HepG2 (cell line): Measurements from ENCODE around the gene ELL. TPM values are rescaled to one million over a fixed set of nuclear protein-coding genes. Genes with fewer than 3 reads are reported as not detected.

Source experiments
- CSRNP1 ChIP-seq: sonication (generic); formaldehyde crosslinking; IDR thresholded peaks from 2 replicates; pipeline ENCODE4 v1.8.1; 2023; ENCODE audit warnings: mild to moderate bottlenecking, missing genetic modification reagents
- DZIP1 ChIP-seq: sonication (generic); formaldehyde crosslinking; IDR thresholded peaks from 2 replicates; pipeline ENCODE4 v1.5.0; 2020; ENCODE audit warnings: mild to moderate bottlenecking, missing genetic modification reagents
- ERF ChIP-seq: IDR thresholded peaks from 2 replicates; pipeline ENCODE4 v1.6.1; 2018; ENCODE audit warnings: missing biosample characterization, missing genetic modification reagents
- HOXA3 ChIP-seq: sonication (generic); formaldehyde crosslinking; IDR thresholded peaks from 2 replicates; pipeline ENCODE4 v1.5.0; 2020; ENCODE audit warnings: missing genetic modification reagents
- JUN ChIP-seq: sonication (generic); formaldehyde crosslinking; IDR thresholded peaks from 2 replicates; pipeline ENCODE4 v1.4.0; 2020; ENCODE audit warnings: mild to moderate bottlenecking, missing genetic modification reagents
- NFE2L1 ChIP-seq: sonication (generic); formaldehyde crosslinking; IDR thresholded peaks from 2 replicates; pipeline ENCODE4 v1.4.0; 2020; ENCODE audit warnings: missing genetic modification reagents, mild to moderate bottlenecking, borderline replicate concordance
- NONO ChIP-seq, 2 experiments: fragments of 450-650 bp in 1 of 2; sonication (generic) in 1 of 2; formaldehyde crosslinking in 1 of 2; IDR thresholded peaks in 1 of 2; conservative IDR thresholded peaks in 1 of 2; 2 replicates each; pipeline versions ENCODE4 v1.6.1 to v1.8.0; 2017 to 2022; ENCODE audit warnings: mild to moderate bottlenecking in 1 of 2, missing genetic modification reagents in 1 of 2, moderate library complexity in 1 of 2
- PHF21A ChIP-seq: sonication (generic); formaldehyde crosslinking; IDR thresholded peaks from 2 replicates; pipeline ENCODE4 v1.5.0; 2020; ENCODE audit warnings: mild to moderate bottlenecking, missing genetic modification reagents
- RXRB ChIP-seq: IDR thresholded peaks from 2 replicates; pipeline ENCODE4 v1.6.1; 2016; ENCODE audit warnings: borderline replicate concordance, missing genetic modification reagents, missing compliant biosample characterization
- SALL1 ChIP-seq: sonication (generic); formaldehyde crosslinking; IDR thresholded peaks from 2 replicates; pipeline ENCODE4 v1.8.0; 2022; ENCODE audit warnings: mild to moderate bottlenecking, missing genetic modification reagents
- SMAD9 ChIP-seq: sonication (generic); formaldehyde crosslinking; IDR thresholded peaks from 2 replicates; pipeline ENCODE4 v1.5.1; 2020; ENCODE audit warnings: mild to moderate bottlenecking, missing genetic modification reagents
- ZFP91 ChIP-seq: sonication (generic); formaldehyde crosslinking; IDR thresholded peaks from 2 replicates; pipeline ENCODE4 v1.9.0; 2022; ENCODE audit warnings: missing genetic modification reagents, mild to moderate bottlenecking, borderline replicate concordance
- ZNF263 ChIP-seq: sonication (generic); formaldehyde crosslinking; IDR thresholded peaks from 2 replicates; pipeline ENCODE4 v1.4.0; 2020; ENCODE audit warnings: missing genetic modification reagents
- ZNF609 ChIP-seq: sonication (generic); formaldehyde crosslinking; IDR thresholded peaks from 2 replicates; pipeline ENCODE4 v1.4.0; 2020; ENCODE audit warnings: mild to moderate bottlenecking, missing genetic modification reagents, borderline replicate concordance
- ZNF879 ChIP-seq: sonication (generic); formaldehyde crosslinking; IDR thresholded peaks from 2 replicates; pipeline ENCODE4 v1.8.1; 2023; ENCODE audit warnings: missing genetic modification reagents
- polyA plus RNA-seq, 8 experiments: library from polyadenylated mRNA; depleted of rRNA in 3 of 8; stranded (reverse) in 7 of 8; unstranded in 1 of 8; fragments of >200 nt; fragmentation: Illumina TruSeq in 4 of 8; extraction: Trizol in 4 of 8; gene quantifications; 2 replicates each; pipeline versions ENCODE4 v1.2.1 to v1.2.3, GENCODE V29; 2011 to 2016; ENCODE audit warnings: low read depth in 4 of 8, missing spikeins in 1 of 8, mixed read lengths in 1 of 8; ENCODE audit not compliant: insufficient read depth in 1 of 8
- total RNA-seq, 5 experiments: library from RNA; depleted of rRNA; stranded (reverse); fragments of >200 nt; fragmentation: Illumina TruSeq; extraction: Trizol; gene quantifications; 2 replicates each; pipeline ENCODE4 v1.2.3, GENCODE V29; 2016; ENCODE audit warnings: low read depth in 1 of 5
- TF ChIP-seq, protein P1 (sequence below): IDR thresholded peaks from 2 replicates; pipeline ENCODE4 v1.6.1; 2016

ELL gene
- total and polyA plus RNA-seq, 2 of the 13 experiments (the other 11 are each of a cell fraction or from before 2014, with no cell fraction given) = 3.7 to 5.4 TPM

DNA sequence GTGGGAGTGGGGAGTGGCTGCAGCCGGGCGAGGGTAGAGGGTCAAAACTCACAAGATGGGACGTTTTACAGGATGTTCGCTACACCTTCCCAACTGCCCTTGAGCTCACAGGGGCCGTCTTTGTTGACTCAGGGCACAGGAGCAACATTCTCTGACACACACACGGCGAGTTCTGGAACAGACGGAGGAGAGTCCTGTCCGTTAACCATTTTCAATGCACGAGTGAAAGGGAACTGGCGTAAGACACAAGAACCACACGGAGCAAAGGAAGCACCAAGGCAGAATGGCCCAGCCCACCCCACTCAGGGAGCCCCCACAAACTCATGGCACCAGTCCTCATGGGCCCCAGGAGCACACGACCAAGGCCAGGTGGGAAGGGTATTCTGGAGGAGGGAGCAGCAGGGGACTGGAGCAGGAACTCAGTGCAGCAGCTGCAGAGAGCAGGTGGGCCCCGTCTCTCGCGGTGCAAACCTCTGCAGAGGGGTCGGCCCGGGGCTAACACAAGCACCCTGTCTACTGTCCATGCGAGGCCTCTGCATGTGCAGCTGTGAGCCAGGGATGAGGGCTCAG lies 46.0 kb downstream of the ELL start (continued):
- TF ChIP-seq CSRNP1 (CRISPR knock-in tag) (0 out of 2 replicates have a peak, but pooled peaks have one; percentile 18), HOXA3 (CRISPR knock-in tag) (peak; percentile 63; the same call in 1 of the 2 replicates), ZNF879 (CRISPR knock-in tag) (no peak), RXRB (CRISPR knock-in tag) (peak; percentile 76; the same call in 1 of the 2 replicates), PHF21A (CRISPR knock-in tag) (peak; percentile 80), NFE2L1 (CRISPR knock-in tag) (no peak), DZIP1 (CRISPR knock-in tag) (peak; percentile 84), SALL1 (CRISPR knock-in tag) (peak; percentile 66; the same call in 1 of the 2 replicates), JUN (no peak), ZNF609 (CRISPR knock-in tag) (0 out of 2 replicates have a peak, but pooled peaks have one; percentile 37), ZNF263 (CRISPR knock-in tag) (no peak), NONO (IDR thresholded peaks at IDR 0.05) (no peak), NONO (CRISPR knock-in tag; conservative IDR thresholded peaks at IDR 0.05) (0 out of 2 replicates have a peak, but pooled peaks have one; percentile 32), SMAD9 (CRISPR knock-in tag) (no peak), ERF (peak; percentile 85; the same call in 1 of the 2 replicates), ZFP91 (CRISPR knock-in tag) (peak; percentile 54)
- TF ChIP-seq, protein P1, sequence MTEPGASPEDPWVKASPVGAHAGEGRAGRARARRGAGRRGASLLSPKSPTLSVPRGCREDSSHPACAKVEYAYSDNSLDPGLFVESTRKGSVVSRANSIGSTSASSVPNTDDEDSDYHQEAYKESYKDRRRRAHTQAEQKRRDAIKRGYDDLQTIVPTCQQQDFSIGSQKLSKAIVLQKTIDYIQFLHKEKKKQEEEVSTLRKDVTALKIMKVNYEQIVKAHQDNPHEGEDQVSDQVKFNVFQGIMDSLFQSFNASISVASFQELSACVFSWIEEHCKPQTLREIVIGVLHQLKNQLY (CRISPR knock-in tag) = 0 out of 2 replicates have a peak, but pooled peaks have one; percentile 18
